GM03348 (cell line): ENCODE results near the gene WDR7.

Source experiments
- DNase-seq: peaks from one replicate; pipeline ENCODE4 v3.0.0; 2012; ENCODE audit warnings: low spot score

Gene WDR7

DNA sequence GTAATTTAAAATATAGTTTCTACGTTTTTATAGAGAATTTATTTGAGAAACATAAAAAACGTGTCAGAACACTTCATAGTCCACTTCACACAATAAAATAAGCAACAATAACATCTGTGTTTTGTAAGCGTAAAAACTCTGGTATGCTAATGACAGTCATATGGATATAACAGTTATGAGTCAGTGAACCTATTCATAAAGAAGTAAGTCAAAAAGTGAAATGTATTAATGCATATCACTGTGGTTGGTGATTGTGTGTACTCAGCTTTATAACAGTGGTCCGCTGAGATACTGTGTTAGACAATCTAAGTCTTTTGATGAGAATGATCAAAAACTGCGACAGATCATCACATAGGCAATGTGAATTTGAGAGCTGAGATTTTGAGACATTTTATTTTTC is 153.2 kb downstream of the WDR7 start:
- no peak for DNase-seq

DNA sequence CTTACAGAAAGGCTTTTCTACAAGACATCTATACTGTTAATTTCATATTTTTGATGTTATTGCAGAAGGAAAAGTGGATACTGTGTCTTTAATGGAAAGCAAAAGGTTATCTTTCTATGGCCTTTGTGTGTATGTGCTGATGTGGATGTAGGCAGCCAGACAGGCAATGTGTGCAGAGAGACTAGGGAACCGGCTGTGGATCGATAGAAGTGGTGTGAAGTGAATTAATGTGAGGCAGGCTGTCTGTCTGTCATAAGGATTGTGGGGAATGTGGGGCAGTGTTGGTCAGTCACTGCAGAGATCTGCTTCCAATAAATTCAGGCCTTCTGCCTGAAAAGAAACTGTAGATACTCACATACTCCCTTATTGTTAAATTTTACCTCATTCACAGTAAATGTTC is 156.7 kb downstream of the WDR7 start:
- DNase-seq, result no peak

DNA sequence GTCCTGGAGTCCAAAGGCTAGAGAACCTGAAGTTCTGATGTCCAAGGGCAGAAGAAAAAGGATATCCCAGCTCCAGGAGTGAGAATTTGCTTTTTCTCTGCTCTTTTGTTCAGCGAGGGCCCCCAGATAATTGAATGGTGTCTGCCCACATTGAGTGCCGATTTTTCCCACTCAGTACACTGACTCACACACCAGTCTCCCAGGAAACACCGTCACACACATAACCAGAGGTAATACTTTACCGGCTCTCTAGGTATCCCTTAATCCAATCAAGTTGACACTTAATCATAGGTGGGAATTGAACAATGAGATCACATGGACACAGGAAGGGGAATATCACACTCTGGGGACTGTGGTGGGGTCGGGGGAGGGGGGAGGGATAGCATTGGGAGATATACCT is 161.5 kb downstream of the WDR7 start:
- DNase-seq, result no peak

DNA sequence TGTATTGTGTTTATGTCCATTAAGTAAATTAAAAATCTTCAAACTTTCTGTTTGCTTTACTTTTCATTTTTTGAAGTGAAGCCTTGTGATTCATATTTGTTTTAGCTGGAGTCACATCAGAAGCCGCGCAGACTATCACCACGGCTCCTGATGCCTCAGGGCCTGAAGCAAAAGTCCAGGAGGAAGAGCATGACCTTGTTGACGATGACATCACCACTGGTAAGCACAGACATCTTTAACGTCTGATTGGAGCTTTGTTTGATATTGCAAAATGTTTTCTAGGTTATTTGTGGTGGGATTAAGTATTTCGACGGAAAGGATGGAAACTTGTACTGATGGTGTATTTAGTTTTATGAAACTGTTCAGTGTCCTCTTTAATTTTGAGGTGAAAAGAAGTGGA is 164.8 kb downstream of the WDR7 start:
- no peak for DNase-seq

DNA sequence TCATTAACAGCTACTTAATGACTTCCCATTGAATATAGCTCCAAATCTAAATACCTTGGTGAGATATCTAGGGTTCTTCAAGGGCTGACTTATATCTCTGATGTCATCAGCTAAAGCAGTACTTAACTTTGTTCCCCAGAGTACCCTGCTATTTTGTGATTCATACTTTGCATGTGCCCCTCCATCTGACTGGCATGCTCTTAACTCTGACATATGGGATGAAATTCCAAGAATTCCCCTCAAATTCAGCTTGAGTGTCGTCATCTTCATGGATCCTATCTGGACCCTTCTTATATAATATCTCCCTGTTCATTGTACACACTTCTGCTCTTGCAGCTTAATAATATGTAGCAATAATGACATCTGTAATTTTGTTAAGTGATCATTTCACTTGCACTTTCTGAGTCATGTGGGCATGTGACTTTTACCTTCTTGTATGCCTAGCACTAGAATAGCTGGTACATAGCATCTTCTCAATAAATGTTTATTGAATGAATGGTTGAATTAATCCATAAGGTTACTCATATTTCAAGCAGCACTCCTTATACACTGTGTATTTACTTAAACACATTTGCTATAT is 172.9 kb downstream of the WDR7 start:
- DNase-seq, result no peak

DNA sequence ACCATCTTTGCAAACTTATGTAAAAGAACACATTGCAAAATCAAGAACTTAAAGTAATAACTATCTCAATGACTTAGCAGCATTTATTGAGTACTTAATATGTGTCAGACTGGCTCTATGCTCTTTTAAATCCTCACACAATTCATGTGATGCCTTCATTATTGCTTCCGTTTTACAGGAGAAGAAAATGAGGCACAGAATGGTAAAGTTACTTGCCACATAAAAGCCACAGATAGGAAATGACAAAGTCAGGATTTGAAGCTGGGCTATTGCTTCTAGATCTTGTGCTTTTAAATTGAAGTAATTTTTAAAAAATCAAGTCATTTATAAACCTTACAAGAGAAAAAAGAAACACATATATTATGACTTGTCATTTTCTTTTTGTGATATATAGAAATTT is 174.2 kb downstream of the WDR7 start:
- DNase-seq, result no peak

DNA sequence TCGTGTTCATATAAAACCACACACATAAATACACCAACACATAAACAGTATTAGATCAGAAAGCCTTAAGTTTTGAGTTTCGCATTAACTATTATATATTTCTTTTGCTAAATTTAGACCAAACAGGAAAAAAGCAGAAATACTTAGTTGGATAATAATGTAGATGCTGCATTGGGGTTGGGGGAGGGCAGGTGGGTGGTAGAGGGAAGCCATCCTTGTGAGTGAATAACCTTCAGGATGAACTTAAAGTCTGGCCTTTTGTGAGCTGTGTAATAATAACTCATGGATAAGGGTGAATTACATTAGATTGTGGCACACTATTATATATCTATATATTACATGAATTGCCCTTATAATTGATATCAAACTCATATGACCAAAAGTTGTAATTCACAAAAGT is 174.7 kb downstream of the WDR7 start:
- no peak for DNase-seq

DNA sequence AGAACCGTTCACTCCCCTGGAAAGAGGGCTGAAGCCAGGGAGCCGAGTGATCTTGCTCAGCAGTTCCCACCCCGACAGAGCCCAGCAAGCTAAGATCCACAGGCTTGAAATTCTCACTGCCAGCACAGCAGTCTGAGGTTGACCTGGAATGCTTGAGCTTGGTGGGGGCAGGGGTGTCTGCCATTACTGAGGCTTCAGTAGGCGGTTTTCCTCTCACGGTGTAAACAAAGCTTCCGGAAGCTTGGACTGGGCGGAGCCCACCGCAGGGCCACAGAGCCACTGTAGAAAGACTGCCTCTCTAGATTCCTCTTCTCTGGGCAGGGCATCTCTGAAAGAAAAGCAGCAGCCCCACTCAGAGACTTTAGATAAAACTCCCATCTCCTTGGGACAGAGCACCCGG is 180.8 kb downstream of the WDR7 start:
- DNase-seq, result no peak

DNA sequence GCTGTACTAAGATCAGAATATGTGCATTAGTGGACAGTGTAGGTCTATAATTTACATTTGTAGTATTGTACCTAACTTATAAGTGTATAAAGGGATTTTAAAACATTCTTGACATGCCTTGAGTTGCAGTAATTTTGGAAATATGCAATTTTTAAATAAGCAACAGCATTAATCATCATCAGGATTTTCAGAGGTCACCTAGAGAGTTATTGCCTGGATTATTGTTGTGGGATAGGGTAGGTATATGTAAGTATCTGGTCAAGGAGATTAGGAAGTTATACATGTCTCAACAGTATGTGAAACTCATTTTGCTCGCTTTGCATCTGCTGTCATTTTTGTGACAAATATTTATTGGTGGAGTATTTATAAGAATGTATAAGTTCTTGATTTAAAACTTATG is 184.2 kb downstream of the WDR7 start:
- DNase-seq, result peak; percentile 18

DNA sequence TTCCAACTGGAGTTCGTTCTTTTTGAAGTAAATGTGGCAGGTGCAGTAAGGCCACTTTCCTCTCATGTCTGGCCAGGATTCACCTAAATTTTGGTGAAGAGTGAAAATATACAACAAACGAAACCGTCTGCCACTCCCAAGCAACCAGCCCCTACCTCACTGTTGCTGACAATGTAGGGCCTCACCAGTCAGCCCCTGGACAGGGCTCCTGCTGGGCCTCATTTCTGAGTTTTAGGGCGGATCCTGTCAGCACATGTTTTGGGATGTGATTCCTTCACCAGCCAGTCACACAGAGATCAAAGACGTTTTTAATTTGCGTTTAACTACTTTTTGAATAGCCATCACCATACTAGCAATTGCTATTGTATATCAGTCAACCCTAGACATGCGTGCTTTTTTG is 185.0 kb downstream of the WDR7 start:
- no peak for DNase-seq

DNA sequence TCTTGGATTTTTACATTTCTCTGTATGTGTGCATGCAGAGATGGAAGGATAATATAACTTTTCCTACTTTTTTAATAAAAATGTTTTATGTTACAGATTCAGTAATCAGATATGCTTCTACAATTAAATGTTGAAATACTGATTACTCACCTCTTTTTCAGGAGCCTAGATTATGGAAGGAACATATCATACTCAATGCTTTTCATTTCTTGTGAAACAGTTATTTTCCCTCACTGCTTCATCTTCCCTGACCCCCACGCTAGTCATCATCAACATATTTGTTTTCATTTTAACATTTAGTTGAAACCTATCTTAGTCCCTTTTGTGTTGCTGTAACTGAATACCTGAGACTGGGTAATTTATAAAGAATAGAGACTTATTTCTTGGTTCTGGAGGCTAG is 190.7 kb downstream of the WDR7 start:
- DNase-seq, result no peak

DNA sequence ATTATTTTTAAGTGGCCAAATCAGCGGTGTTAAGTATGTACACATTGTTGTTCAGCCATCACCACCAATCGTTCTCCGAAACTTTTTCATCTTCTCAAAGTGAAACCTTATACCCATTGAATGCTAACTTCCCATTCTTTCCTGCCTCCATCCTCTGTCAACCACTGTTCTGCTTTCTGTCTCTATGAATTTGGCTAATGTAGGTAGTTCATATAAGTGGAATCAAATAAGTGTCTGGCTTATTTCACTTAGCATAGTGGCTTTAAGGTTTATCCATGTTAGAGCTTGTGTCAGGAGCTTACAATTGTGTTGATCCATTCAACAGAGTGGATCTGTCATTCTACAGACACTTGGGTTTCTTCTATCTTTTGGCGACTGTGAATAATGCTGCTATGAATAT is 192.1 kb downstream of the WDR7 start:
- no peak for DNase-seq

DNA sequence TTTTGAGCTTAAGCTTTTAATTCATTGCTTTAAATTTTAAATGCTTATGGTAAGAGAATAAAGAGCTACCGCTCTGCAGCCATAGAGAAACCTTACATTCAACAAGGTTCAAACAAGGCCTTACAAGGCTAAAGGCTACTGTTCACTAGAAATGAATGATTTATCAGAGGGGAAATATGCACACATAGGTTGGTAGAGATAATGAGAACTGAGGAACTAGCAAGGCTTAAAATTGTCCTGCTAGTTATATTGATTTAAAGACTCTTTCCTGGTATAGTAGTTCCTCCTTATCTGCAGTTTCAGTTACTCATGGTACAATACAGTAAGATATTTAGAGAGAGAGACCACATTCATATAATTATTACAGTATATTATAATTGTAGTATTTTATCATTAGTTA is 193.4 kb downstream of the WDR7 start:
- no peak for DNase-seq

DNA sequence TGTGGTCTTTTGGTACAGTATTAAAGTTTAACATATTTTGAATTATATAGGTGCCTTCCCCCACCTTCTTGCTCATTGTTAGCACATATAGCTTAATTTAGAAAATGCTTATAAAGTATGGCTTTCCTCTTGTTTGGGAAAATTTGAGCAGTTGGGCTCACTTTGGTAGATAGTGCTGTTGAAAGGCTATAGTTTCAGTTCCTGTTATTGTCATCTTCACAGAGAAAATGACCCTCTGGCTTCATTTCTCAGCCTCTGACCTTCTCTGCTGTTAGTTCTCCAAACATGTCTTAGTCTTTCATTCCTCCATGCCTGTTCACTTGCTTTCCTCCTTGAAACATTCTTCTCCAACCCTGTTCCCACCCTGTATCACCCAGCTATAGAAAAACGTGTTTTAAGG is 200.6 kb downstream of the WDR7 start:
- no peak for DNase-seq

DNA sequence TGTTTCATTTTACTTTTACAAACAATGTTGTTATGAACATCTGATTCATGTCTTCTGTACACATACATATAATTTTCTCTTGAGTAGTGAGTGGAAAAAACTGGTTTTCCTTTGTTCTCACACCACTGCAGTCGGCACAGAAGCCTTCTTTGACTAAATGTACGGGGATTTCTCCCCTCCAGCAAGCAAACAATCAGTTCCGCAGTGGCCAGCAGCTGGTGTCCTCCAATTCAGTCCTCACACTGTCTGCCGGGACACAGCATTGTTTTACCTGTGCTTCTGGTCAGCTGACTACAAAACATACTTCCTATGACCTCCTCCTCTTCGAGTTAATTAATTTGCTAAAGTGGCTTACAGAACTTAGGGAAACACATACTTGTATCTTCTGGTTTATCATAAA is 202.8 kb downstream of the WDR7 start:
- no peak for DNase-seq

DNA sequence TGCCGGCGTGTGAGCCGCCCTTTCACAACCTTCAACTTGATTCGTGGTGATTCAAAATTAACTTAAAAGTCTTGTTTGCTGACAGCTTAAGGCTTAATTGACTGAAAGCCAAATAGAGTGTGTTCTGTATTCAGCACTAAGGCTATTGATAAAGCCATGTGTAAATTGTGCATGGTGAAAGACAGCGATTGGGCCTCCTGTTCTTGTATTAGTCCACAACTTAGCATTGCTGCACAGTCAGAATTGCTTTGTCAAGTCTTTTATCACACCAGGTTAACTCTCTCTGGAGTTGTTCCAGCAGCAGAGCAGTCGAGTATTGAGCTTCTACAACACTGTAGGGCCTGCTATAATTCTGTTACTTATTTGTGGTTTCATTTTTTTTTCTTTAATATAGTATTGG is 210.1 kb downstream of the WDR7 start:
- no peak for DNase-seq

DNA sequence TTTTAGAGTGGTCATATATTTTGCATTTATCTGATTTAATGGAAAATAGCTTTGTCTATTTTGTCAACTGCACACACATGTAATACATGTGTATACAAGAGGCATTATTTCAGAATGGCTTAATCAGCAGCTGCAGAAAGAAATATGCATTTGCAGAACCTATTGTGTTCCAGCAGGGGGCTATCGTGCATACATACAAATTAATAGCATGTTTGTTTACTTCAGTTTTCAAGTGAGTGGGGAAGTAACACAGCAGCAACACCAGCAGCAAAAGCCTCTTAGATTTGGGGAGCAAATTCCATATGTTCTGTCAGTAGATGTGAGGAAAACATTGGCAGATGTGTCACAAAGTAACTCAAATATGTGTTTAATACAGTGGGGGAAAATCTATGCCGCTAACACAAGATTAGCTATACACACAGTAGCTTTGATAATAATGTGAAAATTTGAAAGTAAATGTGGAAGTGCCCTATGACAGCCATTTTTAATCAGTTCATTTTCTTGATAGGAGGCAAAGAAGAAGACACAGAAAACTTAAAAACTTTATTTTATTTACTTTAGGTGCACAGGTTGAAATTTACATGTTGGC is 218.1 kb downstream of the WDR7 start:
- peak; percentile 44 for DNase-seq

DNA sequence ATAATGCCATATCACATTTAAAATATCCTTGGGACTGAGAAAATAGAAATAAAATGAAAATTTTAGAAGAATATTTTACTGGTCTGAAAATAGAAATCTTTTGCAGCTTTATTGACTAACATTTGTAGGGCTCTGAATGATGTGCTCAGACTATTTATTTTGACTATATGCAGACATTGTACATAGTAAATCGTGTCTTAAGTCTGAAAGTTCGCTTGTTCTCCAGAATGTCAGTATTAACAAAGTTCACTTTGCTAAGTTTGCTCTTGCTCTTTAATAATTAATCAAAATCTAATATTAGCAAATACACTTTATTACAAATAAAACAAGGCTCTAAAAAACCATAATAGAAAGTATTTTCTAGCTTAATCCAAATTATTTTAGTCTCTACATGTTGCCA is 219.8 kb downstream of the WDR7 start:
- no peak for DNase-seq

DNA sequence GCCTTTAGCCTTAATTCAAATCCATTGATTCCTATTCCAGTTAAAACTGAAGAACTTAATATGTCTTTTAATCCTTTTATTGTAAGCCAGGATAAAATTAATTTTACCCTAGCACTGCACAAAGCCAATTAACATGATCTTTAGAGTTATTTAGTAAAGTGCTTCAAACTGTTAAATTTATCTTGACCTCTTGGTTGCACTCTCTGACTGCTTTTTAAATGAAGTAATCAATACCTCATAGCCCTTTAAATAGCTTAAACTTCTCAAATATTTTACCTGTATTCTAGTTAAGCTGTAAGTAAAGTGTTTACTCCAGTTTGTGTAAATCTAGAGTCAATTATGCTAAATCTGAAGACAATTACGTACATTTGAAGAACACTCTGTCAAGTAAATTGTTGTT is 221.0 kb downstream of the WDR7 start:
- no peak for DNase-seq

DNA sequence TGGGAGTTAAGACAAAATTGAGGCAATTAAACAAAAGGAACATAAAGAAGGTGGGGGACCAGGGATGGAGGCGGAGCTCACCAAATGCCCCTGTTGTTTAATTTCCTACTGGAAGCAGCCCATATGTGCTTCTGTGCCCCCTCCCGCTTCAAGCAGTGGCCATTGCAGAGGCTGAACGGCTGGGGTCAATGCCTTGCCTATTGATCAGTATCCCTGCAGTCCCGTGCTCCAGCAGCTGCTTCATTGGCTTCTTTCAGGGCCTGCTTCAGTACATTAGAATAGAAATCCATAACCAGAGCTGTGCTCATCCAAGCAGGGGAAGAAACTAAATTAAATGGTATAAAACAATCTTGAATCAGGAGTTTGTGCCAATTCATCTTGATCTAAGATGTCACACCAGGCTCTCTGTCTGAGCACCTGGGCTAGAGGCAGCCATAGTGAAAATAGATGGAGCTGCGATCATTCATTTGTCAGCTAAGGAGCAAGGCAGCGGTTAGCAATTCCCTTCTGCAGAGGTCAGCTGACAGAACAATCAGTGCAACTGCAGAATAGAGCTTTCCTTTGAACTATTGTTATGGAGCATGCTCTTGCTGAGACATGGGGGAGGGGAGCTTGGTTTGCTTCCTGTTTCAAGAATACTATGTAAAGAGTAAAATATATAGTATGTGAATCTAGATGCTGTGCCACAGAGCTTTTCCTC is 222.4 kb downstream of the WDR7 start:
- DNase-seq, result no peak

DNA sequence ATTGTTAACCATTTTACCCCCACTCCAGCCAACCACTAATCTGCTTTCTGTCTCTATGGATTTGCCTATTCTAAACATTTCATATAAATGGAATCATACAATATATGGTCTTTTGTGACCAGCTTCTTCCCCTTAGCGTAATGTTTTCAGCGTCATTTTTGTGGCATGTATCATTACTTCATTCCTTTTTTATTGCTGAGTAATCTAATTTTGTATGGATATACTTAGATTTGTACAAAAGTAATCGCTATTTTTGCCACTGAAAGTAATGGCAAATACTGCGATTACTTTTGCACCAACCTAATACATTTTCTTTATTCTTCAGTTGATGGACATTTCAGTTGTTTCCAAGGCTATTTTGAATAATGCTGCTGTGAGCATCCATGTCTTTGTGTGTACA is 227.6 kb downstream of the WDR7 start:
- no peak for DNase-seq

DNA sequence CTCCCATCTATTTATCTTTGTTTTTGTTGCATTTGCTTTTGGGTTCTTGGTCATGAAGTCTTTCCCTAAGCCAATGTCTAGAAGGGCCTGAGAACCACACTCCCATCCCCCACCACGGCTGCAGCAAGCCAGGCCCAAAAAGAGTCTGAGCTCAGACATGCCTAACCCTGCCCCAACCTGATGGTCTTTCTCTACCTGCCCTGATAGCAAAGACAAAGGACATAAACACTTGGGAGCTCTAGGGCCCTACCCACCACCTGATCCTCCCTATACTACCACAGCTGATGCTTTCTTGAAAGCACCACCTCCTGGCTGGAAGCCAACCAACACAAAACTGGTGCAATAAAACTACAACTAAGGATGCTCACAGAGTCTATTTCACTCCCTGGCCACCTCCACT is 233.4 kb downstream of the WDR7 start:
- DNase-seq, result no peak

DNA sequence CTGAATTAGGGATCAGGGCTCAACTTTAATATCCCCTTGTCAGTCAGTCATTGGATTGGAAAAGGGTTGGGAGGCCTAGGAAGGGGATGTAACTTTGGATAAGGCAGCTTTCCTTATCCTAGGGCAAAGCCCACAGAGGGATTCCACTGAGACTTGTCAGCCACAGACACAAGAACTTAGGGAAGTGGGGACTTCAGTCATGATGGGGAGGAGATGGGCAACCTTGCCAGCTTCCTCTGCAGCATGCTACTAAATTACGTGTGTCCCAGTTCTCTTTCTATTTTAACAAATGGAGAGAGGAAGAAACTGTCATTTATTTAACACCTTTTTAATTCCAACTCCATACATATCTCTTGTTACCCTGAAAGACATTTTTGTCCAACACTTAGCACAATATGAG is 237.8 kb downstream of the WDR7 start:
- no peak for DNase-seq

DNA sequence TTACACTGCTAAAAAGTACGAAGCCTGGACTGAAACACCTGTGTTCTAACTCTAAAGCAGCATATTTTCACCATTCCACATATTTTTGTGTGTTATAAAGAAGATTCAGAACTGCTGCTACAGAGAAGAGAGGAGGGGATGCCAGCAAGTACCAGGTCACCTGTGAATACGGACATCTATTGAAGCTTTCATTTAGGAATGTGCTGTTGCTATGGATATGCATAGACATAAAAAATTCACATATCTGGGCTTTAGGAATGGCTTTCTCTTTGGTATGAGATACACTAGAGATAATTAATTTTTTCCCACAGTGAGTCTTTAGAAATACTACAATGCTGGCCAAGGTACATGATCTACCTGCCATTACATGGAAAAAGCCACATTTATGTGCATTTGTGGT is 238.5 kb downstream of the WDR7 start:
- DNase-seq, result no peak
